ENCODE data around the gene RBM42. TPM values are rescaled to one million over a fixed set of nuclear protein-coding genes. Genes with fewer than 3 reads are reported as not detected.

RBM42 gene
- total and polyA plus RNA-seq, 2 of the 13 experiments (the other 11 are each of a cell fraction or from before 2014, with no cell fraction given) = 27.2 to 55.3 TPM

GRCh38 chr19:35643255-35644205 is 14.7 kb downstream of the RBM42 start (continued):
- TF ChIP-seq, protein P1, sequence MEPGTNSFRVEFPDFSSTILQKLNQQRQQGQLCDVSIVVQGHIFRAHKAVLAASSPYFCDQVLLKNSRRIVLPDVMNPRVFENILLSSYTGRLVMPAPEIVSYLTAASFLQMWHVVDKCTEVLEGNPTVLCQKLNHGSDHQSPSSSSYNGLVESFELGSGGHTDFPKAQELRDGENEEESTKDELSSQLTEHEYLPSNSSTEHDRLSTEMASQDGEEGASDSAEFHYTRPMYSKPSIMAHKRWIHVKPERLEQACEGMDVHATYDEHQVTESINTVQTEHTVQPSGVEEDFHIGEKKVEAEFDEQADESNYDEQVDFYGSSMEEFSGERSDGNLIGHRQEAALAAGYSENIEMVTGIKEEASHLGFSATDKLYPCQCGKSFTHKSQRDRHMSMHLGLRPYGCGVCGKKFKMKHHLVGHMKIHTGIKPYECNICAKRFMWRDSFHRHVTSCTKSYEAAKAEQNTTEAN (CRISPR knock-in tag; conservative IDR thresholded peaks at IDR 0.05) = peak; percentile 70
- TF ChIP-seq, protein P2, sequence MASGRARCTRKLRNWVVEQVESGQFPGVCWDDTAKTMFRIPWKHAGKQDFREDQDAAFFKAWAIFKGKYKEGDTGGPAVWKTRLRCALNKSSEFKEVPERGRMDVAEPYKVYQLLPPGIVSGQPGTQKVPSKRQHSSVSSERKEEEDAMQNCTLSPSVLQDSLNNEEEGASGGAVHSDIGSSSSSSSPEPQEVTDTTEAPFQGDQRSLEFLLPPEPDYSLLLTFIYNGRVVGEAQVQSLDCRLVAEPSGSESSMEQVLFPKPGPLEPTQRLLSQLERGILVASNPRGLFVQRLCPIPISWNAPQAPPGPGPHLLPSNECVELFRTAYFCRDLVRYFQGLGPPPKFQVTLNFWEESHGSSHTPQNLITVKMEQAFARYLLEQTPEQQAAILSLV (CRISPR knock-in tag; IDR thresholded peaks at IDR 0.05; ENCODE audit: borderline replicate concordance) = peak; percentile 69; the same call in 1 of the 2 replicates
- TF ChIP-seq JARID2 (CRISPR knock-in tag; IDR thresholded peaks at IDR 0.05; ENCODE audit: insufficient replicate concordance) (no peak), THRA (CRISPR knock-in tag; IDR thresholded peaks at IDR 0.05; ENCODE audit: borderline replicate concordance) (peak; percentile 50; the same call in 1 of the 2 replicates), ATRX (CRISPR knock-in tag; IDR thresholded peaks at IDR 0.05; ENCODE audit: borderline replicate concordance) (no peak), ZNF335 (CRISPR knock-in tag; IDR thresholded peaks at IDR 0.05) (no peak), ZNF274 (CRISPR knock-in tag; IDR thresholded peaks at IDR 0.05) (0 out of 2 replicates have a peak, but pooled peaks have one; percentile 39), NR2F1 (CRISPR knock-in tag; IDR thresholded peaks at IDR 0.05) (no peak), HOXA5 (CRISPR knock-in tag; IDR thresholded peaks at IDR 0.05) (no peak; the same call in 1 of the 2 replicates), ZNF75D (CRISPR knock-in tag; IDR thresholded peaks at IDR 0.05; ENCODE audit: borderline replicate concordance) (no peak)
- TF ChIP-seq, protein P3, sequence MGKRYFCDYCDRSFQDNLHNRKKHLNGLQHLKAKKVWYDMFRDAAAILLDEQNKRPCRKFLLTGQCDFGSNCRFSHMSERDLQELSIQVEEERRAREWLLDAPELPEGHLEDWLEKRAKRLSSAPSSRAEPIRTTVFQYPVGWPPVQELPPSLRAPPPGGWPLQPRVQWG (CRISPR knock-in tag; IDR thresholded peaks at IDR 0.05; ENCODE audit: borderline replicate concordance, low read depth) = no peak
- TF ChIP-seq, protein P4, sequence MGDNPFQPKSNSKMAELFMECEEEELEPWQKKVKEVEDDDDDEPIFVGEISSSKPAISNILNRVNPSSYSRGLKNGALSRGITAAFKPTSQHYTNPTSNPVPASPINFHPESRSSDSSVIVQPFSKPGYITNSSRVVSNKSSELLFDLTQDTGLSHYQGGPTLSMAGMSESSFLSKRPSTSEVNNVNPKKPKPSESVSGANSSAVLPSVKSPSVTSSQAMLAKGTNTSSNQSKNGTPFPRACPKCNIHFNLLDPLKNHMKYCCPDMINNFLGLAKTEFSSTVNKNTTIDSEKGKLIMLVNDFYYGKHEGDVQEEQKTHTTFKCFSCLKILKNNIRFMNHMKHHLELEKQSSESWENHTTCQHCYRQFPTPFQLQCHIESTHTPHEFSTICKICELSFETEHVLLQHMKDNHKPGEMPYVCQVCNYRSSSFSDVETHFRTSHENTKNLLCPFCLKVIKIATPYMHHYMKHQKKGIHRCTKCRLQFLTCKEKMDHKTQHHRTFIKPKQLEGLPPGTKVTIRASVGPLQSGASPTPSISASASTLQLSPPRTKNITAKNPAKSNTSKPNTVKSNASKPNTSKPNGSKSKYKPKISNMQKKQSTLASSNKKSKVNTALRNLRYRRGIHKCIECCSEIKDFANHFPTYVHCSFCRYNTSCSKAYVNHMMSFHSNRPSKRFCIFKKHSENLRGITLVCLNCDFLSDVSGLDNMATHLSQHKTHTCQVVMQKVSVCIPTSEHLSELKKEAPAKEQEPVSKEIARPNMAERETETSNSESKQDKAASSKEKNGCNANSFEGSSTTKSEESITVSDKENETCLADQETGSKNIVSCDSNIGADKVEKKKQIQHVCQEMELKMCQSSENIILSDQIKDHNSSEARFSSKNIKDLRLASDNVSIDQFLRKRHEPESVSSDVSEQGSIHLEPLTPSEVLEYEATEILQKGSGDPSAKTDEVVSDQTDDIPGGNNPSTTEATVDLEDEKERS (CRISPR knock-in tag; IDR thresholded peaks at IDR 0.05) = no peak
